Osteoblast (primary cell): ENCODE results near the gene TTC19. TPM values are rescaled to one million over a fixed set of nuclear protein-coding genes. Genes with fewer than 3 reads are reported as not detected.

Source experiments
- DNase-seq: peaks from one replicate; pipeline ENCODE4 v3.0.0; 2011; ENCODE audit warnings: low spot score, mixed read lengths; ENCODE audit not compliant: insufficient read length; ENCODE audit errors: missing footprints
- H2AFZ ChIP-seq: 2 replicates; pipeline ENCODE4 v1.6.0; 2011; ENCODE audit warnings: mild to moderate bottlenecking, low read length
- H3K27ac ChIP-seq: 2 replicates; pipeline ENCODE4 v1.5.1; 2011; ENCODE audit warnings: mild to moderate bottlenecking, low read depth, low read length, moderate library complexity
- H3K27me3 ChIP-seq: 2 replicates; pipeline ENCODE4 v1.6.0; 2012; ENCODE audit warnings: mild to moderate bottlenecking, control low read depth, inconsistent platforms, low read length, moderate library complexity; ENCODE audit not compliant: insufficient read depth
- H3K36me3 ChIP-seq: 2 replicates; pipeline ENCODE4 v1.5.1; 2011; ENCODE audit warnings: mild to moderate bottlenecking, low read length, control low read depth, moderate library complexity; ENCODE audit not compliant: insufficient read depth
- H3K4me1 ChIP-seq: 2 replicates; pipeline ENCODE4 v1.5.1; 2011; ENCODE audit warnings: mild to moderate bottlenecking, low read length, control low read depth, moderate library complexity; ENCODE audit not compliant: insufficient read depth
- H3K4me2 ChIP-seq: 2 replicates; pipeline ENCODE4 v1.6.0; 2011; ENCODE audit warnings: mild to moderate bottlenecking, low read length; ENCODE audit not compliant: insufficient read depth
- H3K4me3 ChIP-seq: fragments of 200-600 bp; sonication (generic); 3 replicates; pipeline ENCODE4 v1.5.1; 2012; ENCODE audit warnings: mild to moderate bottlenecking, low read length, inconsistent platforms; ENCODE audit not compliant: insufficient read depth
- H3K79me2 ChIP-seq: 2 replicates; pipeline ENCODE4 v1.6.0; 2012; ENCODE audit warnings: mild to moderate bottlenecking, low read length, control low read depth, inconsistent platforms; ENCODE audit not compliant: insufficient read depth
- H3K9me3 ChIP-seq: 2 replicates; pipeline ENCODE4 v1.5.1; 2011; ENCODE audit warnings: low read depth, low read length, control low read depth
- H4K20me1 ChIP-seq: 2 replicates; pipeline ENCODE4 v1.6.0; 2012; ENCODE audit warnings: mild to moderate bottlenecking, low read length, control low read depth; ENCODE audit not compliant: insufficient read depth
- CTCF ChIP-seq: IDR thresholded peaks from 2 replicates; pipeline ENCODE4 v1.5.1; 2011; ENCODE audit warnings: mild to moderate bottlenecking, low read depth, low read length, moderate library complexity; ENCODE audit errors: extremely low read depth
- total RNA-seq: library from RNA; depleted of rRNA; stranded (reverse); fragments of >200 nt; gene quantifications from 2 replicates; pipeline ENCODE4 v1.2.3, GENCODE V29; 2012

Gene TTC19
- total RNA-seq, 1 donor, result 31.8 TPM

GRCh38 chr17:16040710-16041251 is 41.2 kb downstream of the TTC19 start:
- TF ChIP-seq CTCF, result no peak
- Histone ChIP-seq H3K36me3 (peaks cover 59% of the 10 kb centered on the region), H3K4me3 (no peak overlapping the region), H3K27ac (peak overlapping the region; percentile 78), H3K27me3 (no peaks in the 10 kb centered on the region), H3K79me2 (peaks cover 13% of the 10 kb centered on the region), H3K4me1 (peaks cover 27% of the 10 kb centered on the region), H4K20me1 (peaks cover 5% of the 10 kb centered on the region), H2AFZ (no peak overlapping the region), H3K4me2 (peak overlapping the region; percentile 59), H3K9me3 (no peaks in the 10 kb centered on the region)
- peak; percentile 87 for DNase-seq

- peaks cover 65% of the 10 kb centered on the region for H3K36me3 ChIP-seq
These were observed 44.9 kb downstream of the TTC19 start for GRCh38 chr17:16044487-16044886.

GRCh38 chr17:16046966-16047365 is 47.3 kb downstream of the TTC19 start:
- Histone ChIP-seq H3K27ac (no peak overlapping the region), H3K4me2 (no peak overlapping the region), H3K4me3 (no peak overlapping the region), H3K9me3 (no peaks in the 10 kb centered on the region), H3K79me2 (peaks cover 36% of the 10 kb centered on the region), H3K4me1 (no peaks in the 10 kb centered on the region), H4K20me1 (peaks cover 2% of the 10 kb centered on the region), H2AFZ (no peak overlapping the region), H3K36me3 (peaks cover 59% of the 10 kb centered on the region), H3K27me3 (no peaks in the 10 kb centered on the region)
- TF ChIP-seq CTCF, result no peak
- DNase-seq, result no peak

More at GRCh38 chr17:16044487-16044886, 44.9 kb downstream of the TTC19 start:
- H2AFZ ChIP-seq, result no peak overlapping the region
- H3K4me3 ChIP-seq, result no peak overlapping the region
- no peaks in the 10 kb centered on the region for H3K27me3 ChIP-seq
- DNase-seq, result no peak
- no peak overlapping the region for H3K4me2 ChIP-seq
- H3K4me1 ChIP-seq, result peaks cover 11% of the 10 kb centered on the region
- no peak overlapping the region for H3K27ac ChIP-seq
- peaks cover 26% of the 10 kb centered on the region for H3K79me2 ChIP-seq
- peaks cover 4% of the 10 kb centered on the region for H4K20me1 ChIP-seq
- no peaks in the 10 kb centered on the region for H3K9me3 ChIP-seq
- no peak for TF ChIP-seq CTCF

- no peak for TF ChIP-seq CTCF
- peaks cover 42% of the 10 kb centered on the region for H3K79me2 ChIP-seq
- H3K27me3 ChIP-seq, result no peaks in the 10 kb centered on the region
- H2AFZ ChIP-seq, result no peak overlapping the region
- no peak overlapping the region for H3K27ac ChIP-seq
- H3K9me3 ChIP-seq, result no peaks in the 10 kb centered on the region
- H4K20me1 ChIP-seq, result peaks cover 2% of the 10 kb centered on the region
- H3K4me3 ChIP-seq, result no peak overlapping the region
- DNase-seq, result no peak
- H3K4me2 ChIP-seq, result no peak overlapping the region
- H3K36me3 ChIP-seq, result peaks cover 49% of the 10 kb centered on the region
- H3K4me1 ChIP-seq, result no peaks in the 10 kb centered on the region
These were observed 49.3 kb downstream of the TTC19 start for GRCh38 chr17:16048811-16049449.
